Measurements from ENCODE around the gene TEK. TPM values are rescaled to one million over a fixed set of nuclear protein-coding genes. Genes with fewer than 3 reads are reported as not detected.

Gene TEK
- total and polyA plus RNA-seq, 2 experiments from 2014 or later = 1.9 to 9.4 TPM

DNA sequence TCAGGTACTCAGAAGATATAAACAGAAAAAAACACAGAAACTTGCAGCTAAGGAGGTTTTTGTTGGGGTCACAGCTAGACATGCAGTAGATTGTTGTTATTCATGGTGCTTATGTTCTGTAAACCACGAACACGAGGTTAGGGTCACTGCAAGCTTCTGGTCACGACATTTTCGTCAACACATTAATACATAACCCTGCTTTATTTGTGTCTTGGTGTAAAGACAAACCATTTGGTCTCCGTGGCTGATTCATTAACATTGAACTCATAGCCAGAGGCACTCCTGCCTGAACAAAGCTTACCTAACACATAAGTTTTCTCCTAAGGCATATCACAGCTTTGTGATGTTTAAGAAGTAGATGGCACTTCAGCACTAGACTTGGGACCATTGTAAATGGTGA, 16.9 kb downstream of the TEK start (continued):
- TF ChIP-seq, protein P1, sequence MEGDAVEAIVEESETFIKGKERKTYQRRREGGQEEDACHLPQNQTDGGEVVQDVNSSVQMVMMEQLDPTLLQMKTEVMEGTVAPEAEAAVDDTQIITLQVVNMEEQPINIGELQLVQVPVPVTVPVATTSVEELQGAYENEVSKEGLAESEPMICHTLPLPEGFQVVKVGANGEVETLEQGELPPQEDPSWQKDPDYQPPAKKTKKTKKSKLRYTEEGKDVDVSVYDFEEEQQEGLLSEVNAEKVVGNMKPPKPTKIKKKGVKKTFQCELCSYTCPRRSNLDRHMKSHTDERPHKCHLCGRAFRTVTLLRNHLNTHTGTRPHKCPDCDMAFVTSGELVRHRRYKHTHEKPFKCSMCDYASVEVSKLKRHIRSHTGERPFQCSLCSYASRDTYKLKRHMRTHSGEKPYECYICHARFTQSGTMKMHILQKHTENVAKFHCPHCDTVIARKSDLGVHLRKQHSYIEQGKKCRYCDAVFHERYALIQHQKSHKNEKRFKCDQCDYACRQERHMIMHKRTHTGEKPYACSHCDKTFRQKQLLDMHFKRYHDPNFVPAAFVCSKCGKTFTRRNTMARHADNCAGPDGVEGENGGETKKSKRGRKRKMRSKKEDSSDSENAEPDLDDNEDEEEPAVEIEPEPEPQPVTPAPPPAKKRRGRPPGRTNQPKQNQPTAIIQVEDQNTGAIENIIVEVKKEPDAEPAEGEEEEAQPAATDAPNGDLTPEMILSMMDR (conservative IDR thresholded peaks at IDR 0.05; ENCODE audit: low read depth in 2 of 2) = no peak

DNA sequence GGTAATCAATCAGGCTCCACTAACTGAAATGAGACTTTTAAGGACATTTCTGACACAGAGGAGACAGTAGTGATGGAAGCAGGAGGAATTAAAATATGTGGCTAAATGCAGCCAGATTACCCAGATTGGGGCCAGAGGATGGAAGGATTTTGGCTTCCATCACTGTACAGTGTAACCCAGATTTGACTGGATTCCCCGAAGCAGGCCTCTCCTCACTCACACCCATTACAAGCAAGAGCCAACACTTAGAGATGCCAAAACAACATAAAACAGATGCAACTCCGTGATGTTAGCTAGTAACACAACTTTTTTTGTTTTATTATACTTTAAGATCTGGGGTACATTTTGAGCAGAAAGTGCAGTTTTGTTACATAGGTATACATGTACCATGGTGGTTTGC, 17.6 kb downstream of the TEK start:
- Mint-ChIP-seq H3K4me1 (peaks cover 11% of the 10 kb centered on the region), H3K9me3 (no peaks in the 10 kb centered on the region), H3K27ac (no peak overlapping the region), H3K4me3 (no peak overlapping the region), H3K27me3 (ENCODE audit: insufficient read depth, low read depth, poor library complexity) (no peaks in the 10 kb centered on the region), H3K36me3 (ENCODE audit: low read depth) (no peaks in the 10 kb centered on the region)
- ATAC-seq = no peak
- Histone ChIP-seq H3F3A (replicated peaks; ENCODE audit: low read depth) (no peaks in the 10 kb centered on the region), H3K4me2 (no peak overlapping the region), H3K4me1 (ENCODE audit: insufficient read depth) (no peaks in the 10 kb centered on the region), H2AFZ (no peak overlapping the region), H3K79me2 (replicated peaks; ENCODE audit: insufficient read depth) (no peaks in the 10 kb centered on the region), H3K27me3 (ENCODE audit: insufficient read depth) (no peaks in the 10 kb centered on the region), H3K27ac (ENCODE audit: low read depth) (no peak overlapping the region), H4K20me1 (replicated peaks; ENCODE audit: insufficient read depth) (no peaks in the 10 kb centered on the region), H3K4me3 (no peak overlapping the region), H3K9me2 (ENCODE audit: insufficient read depth) (no peaks in the 10 kb centered on the region), H3K36me3 (ENCODE audit: insufficient read depth) (no peaks in the 10 kb centered on the region)
- DNase-seq (ENCODE audit: low spot score) = no peak
- TF ChIP-seq ZNF114 (CRISPR knock-in tag; IDR thresholded peaks at IDR 0.05) (no peak), NANOG (IDR thresholded peaks at IDR 0.05; ENCODE audit: borderline replicate concordance) (no peak), EZH2 (IDR thresholded peaks at IDR 0.05; ENCODE audit: low read depth, unreplicated experiment) (no peak), ZNF331 (CRISPR knock-in tag; IDR thresholded peaks at IDR 0.05; ENCODE audit: low read depth) (no peak), JUNB (IDR thresholded peaks at IDR 0.05; ENCODE audit: unreplicated experiment) (no peak), POLR2AphosphoS5 (IDR thresholded peaks at IDR 0.05; ENCODE audit: low read depth) (no peak), STAT1 (IDR thresholded peaks at IDR 0.05; ENCODE audit: unreplicated experiment) (no peak)
- TF ChIP-seq, protein P1 (conservative IDR thresholded peaks at IDR 0.05; ENCODE audit: low read depth in 2 of 2) = no peak
- TF ChIP-seq, protein P2, sequence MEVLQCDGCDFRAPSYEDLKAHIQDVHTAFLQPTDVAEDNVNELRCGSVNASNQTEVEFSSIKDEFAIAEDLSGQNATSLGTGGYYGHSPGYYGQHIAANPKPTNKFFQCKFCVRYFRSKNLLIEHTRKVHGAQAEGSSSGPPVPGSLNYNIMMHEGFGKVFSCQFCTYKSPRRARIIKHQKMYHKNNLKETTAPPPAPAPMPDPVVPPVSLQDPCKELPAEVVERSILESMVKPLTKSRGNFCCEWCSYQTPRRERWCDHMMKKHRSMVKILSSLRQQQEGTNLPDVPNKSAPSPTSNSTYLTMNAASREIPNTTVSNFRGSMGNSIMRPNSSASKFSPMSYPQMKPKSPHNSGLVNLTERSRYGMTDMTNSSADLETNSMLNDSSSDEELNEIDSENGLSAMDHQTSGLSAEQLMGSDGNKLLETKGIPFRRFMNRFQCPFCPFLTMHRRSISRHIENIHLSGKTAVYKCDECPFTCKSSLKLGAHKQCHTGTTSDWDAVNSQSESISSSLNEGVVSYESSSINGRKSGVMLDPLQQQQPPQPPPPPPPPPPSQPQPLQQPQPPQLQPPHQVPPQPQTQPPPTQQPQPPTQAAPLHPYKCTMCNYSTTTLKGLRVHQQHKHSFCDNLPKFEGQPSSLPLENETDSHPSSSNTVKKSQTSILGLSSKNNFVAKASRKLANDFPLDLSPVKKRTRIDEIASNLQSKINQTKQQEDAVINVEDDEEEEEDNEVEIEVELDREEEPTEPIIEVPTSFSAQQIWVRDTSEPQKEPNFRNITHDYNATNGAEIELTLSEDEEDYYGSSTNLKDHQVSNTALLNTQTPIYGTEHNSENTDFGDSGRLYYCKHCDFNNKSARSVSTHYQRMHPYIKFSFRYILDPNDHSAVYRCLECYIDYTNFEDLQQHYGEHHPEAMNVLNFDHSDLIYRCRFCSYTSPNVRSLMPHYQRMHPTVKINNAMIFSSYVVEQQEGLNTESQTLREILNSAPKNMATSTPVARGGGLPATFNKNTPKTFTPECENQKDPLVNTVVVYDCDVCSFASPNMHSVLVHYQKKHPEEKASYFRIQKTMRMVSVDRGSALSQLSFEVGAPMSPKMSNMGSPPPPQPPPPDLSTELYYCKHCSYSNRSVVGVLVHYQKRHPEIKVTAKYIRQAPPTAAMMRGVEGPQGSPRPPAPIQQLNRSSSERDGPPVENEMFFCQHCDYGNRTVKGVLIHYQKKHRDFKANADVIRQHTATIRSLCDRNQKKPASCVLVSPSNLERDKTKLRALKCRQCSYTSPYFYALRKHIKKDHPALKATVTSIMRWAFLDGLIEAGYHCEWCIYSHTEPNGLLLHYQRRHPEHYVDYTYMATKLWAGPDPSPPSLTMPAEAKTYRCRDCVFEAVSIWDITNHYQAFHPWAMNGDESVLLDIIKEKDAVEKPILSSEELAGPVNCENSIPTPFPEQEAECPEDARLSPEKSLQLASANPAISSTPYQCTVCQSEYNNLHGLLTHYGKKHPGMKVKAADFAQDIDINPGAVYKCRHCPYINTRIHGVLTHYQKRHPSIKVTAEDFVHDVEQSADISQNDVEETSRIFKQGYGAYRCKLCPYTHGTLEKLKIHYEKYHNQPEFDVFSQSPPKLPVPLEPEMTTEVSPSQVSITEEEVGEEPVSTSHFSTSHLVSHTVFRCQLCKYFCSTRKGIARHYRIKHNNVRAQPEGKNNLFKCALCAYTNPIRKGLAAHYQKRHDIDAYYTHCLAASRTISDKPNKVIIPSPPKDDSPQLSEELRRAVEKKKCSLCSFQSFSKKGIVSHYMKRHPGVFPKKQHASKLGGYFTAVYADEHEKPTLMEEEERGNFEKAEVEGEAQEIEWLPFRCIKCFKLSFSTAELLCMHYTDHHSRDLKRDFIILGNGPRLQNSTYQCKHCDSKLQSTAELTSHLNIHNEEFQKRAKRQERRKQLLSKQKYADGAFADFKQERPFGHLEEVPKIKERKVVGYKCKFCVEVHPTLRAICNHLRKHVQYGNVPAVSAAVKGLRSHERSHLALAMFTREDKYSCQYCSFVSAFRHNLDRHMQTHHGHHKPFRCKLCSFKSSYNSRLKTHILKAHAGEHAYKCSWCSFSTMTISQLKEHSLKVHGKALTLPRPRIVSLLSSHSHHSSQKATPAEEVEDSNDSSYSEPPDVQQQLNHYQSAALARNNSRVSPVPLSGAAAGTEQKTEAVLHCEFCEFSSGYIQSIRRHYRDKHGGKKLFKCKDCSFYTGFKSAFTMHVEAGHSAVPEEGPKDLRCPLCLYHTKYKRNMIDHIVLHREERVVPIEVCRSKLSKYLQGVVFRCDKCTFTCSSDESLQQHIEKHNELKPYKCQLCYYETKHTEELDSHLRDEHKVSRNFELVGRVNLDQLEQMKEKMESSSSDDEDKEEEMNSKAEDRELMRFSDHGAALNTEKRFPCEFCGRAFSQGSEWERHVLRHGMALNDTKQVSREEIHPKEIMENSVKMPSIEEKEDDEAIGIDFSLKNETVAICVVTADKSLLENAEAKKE (CRISPR knock-in tag; IDR thresholded peaks at IDR 0.05) = no peak
- TF ChIP-seq, protein P3, sequence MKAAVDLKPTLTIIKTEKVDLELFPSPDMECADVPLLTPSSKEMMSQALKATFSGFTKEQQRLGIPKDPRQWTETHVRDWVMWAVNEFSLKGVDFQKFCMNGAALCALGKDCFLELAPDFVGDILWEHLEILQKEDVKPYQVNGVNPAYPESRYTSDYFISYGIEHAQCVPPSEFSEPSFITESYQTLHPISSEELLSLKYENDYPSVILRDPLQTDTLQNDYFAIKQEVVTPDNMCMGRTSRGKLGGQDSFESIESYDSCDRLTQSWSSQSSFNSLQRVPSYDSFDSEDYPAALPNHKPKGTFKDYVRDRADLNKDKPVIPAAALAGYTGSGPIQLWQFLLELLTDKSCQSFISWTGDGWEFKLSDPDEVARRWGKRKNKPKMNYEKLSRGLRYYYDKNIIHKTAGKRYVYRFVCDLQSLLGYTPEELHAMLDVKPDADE (IDR thresholded peaks at IDR 0.05) = no peak
- TF ChIP-seq, protein P4, sequence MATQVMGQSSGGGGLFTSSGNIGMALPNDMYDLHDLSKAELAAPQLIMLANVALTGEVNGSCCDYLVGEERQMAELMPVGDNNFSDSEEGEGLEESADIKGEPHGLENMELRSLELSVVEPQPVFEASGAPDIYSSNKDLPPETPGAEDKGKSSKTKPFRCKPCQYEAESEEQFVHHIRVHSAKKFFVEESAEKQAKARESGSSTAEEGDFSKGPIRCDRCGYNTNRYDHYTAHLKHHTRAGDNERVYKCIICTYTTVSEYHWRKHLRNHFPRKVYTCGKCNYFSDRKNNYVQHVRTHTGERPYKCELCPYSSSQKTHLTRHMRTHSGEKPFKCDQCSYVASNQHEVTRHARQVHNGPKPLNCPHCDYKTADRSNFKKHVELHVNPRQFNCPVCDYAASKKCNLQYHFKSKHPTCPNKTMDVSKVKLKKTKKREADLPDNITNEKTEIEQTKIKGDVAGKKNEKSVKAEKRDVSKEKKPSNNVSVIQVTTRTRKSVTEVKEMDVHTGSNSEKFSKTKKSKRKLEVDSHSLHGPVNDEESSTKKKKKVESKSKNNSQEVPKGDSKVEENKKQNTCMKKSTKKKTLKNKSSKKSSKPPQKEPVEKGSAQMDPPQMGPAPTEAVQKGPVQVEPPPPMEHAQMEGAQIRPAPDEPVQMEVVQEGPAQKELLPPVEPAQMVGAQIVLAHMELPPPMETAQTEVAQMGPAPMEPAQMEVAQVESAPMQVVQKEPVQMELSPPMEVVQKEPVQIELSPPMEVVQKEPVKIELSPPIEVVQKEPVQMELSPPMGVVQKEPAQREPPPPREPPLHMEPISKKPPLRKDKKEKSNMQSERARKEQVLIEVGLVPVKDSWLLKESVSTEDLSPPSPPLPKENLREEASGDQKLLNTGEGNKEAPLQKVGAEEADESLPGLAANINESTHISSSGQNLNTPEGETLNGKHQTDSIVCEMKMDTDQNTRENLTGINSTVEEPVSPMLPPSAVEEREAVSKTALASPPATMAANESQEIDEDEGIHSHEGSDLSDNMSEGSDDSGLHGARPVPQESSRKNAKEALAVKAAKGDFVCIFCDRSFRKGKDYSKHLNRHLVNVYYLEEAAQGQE (IDR thresholded peaks at IDR 0.05; ENCODE audit: unreplicated experiment) = no peak

Measured in GM23338 (cell line).